ENCODE data around the gene ABCA7.

DNA sequence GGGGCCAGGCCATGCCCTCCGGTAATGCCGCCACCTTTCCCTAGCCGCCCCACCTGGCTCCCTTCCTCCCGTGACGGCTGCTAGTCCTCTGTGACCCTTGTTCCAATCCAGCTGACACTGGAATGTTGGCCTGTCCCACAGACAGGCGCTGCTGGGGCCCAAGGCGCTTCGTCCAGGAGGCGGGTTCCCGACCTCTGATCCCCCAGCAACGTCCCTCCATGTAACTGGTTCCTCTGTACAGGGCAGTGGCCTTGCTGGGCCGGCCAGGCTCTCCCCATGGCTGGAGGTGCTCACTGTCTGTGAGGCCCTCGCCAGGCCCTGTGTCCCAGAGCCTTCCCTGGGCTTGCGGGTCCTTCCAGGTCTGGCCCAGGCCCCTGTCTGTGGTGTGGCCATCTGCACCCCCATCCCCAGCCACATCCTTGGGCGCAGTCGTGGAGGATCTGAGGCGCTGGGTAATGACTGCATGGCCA, 46.5 kb upstream of the ABCA7 start:
- TF ChIP-seq, protein P1, sequence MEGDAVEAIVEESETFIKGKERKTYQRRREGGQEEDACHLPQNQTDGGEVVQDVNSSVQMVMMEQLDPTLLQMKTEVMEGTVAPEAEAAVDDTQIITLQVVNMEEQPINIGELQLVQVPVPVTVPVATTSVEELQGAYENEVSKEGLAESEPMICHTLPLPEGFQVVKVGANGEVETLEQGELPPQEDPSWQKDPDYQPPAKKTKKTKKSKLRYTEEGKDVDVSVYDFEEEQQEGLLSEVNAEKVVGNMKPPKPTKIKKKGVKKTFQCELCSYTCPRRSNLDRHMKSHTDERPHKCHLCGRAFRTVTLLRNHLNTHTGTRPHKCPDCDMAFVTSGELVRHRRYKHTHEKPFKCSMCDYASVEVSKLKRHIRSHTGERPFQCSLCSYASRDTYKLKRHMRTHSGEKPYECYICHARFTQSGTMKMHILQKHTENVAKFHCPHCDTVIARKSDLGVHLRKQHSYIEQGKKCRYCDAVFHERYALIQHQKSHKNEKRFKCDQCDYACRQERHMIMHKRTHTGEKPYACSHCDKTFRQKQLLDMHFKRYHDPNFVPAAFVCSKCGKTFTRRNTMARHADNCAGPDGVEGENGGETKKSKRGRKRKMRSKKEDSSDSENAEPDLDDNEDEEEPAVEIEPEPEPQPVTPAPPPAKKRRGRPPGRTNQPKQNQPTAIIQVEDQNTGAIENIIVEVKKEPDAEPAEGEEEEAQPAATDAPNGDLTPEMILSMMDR (IDR thresholded peaks at IDR 0.05): no peak
- no peak for TF ChIP-seq POLR2AphosphoS5 (IDR thresholded peaks at IDR 0.05)
